Keratinocyte (primary cell): ENCODE data around the gene SELENOO. TPM values are rescaled to one million over a fixed set of nuclear protein-coding genes. Genes with fewer than 3 reads are reported as not detected.

Source experiments
- DNase-seq: peaks from one replicate; pipeline ENCODE4 v3.0.0-alpha.2; 2011; ENCODE audit warnings: low read depth, missing footprints, low spot score
- FAIRE-seq: peaks from 2 replicates; lab custom pipeline; 2011; peaks lifted over from hg19 to GRCh38; lab: Jason Lieb, UNC
- H2AFZ ChIP-seq: 2 replicates; pipeline ENCODE4 v1.6.0; 2012; ENCODE audit warnings: low read length, control low read depth, inconsistent platforms; ENCODE audit not compliant: control insufficient read depth
- H3K27ac ChIP-seq: 2 replicates; pipeline ENCODE4 v1.5.1; 2011; ENCODE audit warnings: low read length; ENCODE audit not compliant: control insufficient read depth, insufficient read depth
- H3K27me3 ChIP-seq: 3 replicates; pipeline ENCODE4 v1.6.0; 2011; ENCODE audit warnings: low read length; ENCODE audit not compliant: control insufficient read depth, insufficient read depth; ENCODE audit errors: extremely low read depth
- H3K36me3 ChIP-seq, 2 experiments: 2 replicates in 1 of 2; 3 replicates in 1 of 2; pipeline ENCODE4 v1.5.1; 2011; ENCODE audit warnings: low read length in 2 of 2, mild to moderate bottlenecking in 1 of 2; ENCODE audit not compliant: control insufficient read depth in 2 of 2, insufficient read depth in 2 of 2; ENCODE audit errors: extremely low read depth in 1 of 2
- H3K4me1 ChIP-seq: 3 replicates; pipeline ENCODE4 v1.5.1; 2011; ENCODE audit warnings: low read length; ENCODE audit not compliant: control insufficient read depth, insufficient read depth; ENCODE audit errors: extremely low read depth
- H3K4me2 ChIP-seq: 3 replicates; pipeline ENCODE4 v1.6.0; 2011; ENCODE audit warnings: low read depth, low read length; ENCODE audit not compliant: control insufficient read depth, insufficient read depth; ENCODE audit errors: extremely low read depth
- H3K4me3 ChIP-seq, 3 experiments: fragments of 200-600 bp in 1 of 3; sonication (generic) in 1 of 3; 2 replicates in 2 of 3; 3 replicates in 1 of 3; pipeline ENCODE4 v1.5.1; 2011 to 2016; ENCODE audit warnings: low read length in 3 of 3, mild to moderate bottlenecking in 3 of 3, control low read depth in 2 of 3, inconsistent platforms in 1 of 3, low read depth in 1 of 3, mixed read lengths in 1 of 3, mixed run types in 1 of 3, moderate library complexity in 1 of 3; ENCODE audit not compliant: control insufficient read depth in 2 of 3, insufficient read depth in 2 of 3; ENCODE audit errors: extremely low read depth in 1 of 3
- H3K79me2 ChIP-seq: 2 replicates; pipeline ENCODE4 v1.6.0; 2012; ENCODE audit warnings: low read length; ENCODE audit not compliant: control insufficient read depth, insufficient read depth
- H3K9ac ChIP-seq: 3 replicates; pipeline ENCODE4 v1.6.0; 2011; ENCODE audit warnings: low read length; ENCODE audit not compliant: control insufficient read depth, insufficient read depth; ENCODE audit errors: extremely low read depth
- H3K9me1 ChIP-seq: 3 replicates; pipeline ENCODE4 v1.6.0; 2011; ENCODE audit warnings: low read length; ENCODE audit not compliant: control insufficient read depth, insufficient read depth; ENCODE audit errors: extremely low read depth
- H3K9me3 ChIP-seq: 2 replicates; pipeline ENCODE4 v1.5.1; 2012; ENCODE audit warnings: low read depth, low read length; ENCODE audit not compliant: control insufficient read depth
- H4K20me1 ChIP-seq: 3 replicates; pipeline ENCODE4 v1.6.0; 2011; ENCODE audit warnings: low read length; ENCODE audit not compliant: control insufficient read depth, insufficient read depth; ENCODE audit errors: extremely low read depth
- CTCF ChIP-seq, 3 experiments: IDR thresholded peaks in 1 of 3; conservative IDR thresholded peaks in 1 of 3; optimal IDR thresholded peaks in 1 of 3; 2 replicates in 2 of 3; 3 replicates in 1 of 3; pipeline versions ENCODE3 to v1.5.1; 2011; ENCODE audit warnings: low read length in 3 of 3, mild to moderate bottlenecking in 3 of 3, moderate library complexity in 2 of 3, control low read depth in 1 of 3, inconsistent platforms in 1 of 3; ENCODE audit not compliant: insufficient read depth in 2 of 3; ENCODE audit errors: extremely low read depth in 1 of 3
- EZH2 ChIP-seq: IDR thresholded peaks from one replicate; pipeline ENCODE4 v1.6.1; 2012; ENCODE audit warnings: inconsistent platforms, mild to moderate bottlenecking, low read length, moderate library complexity
- dilution Hi-C: fragments of 300-500 bp; cut with MboI; formaldehyde crosslinking; loops from one replicate; pipeline ENCODE4 v1.7.0; 2020; ENCODE audit warnings: low sequenced_read_pairs; ENCODE audit not compliant: extremely low pct_ligation_motif_present
- polyA plus RNA-seq, 5 experiments: library from polyadenylated mRNA; depleted of rRNA in 3 of 5; stranded (reverse) in 3 of 5; stranded (forward) in 1 of 5; unstranded in 1 of 5; fragments of >200 nt; gene quantifications; 1 replicate in 1 of 5; 2 replicates in 3 of 5; 3 replicates in 1 of 5; pipeline versions ENCODE4 v1.2.1 to v1.2.3, GENCODE V29; 2011 to 2012; ENCODE audit warnings: missing spikeins in 2 of 5, low read depth in 1 of 5, low replicate concordance in 1 of 5

SELENOO gene
- polyA plus RNA-seq, 1 donor (not counting 4 experiments of a cell fraction or from before 2014, with no cell fraction given) = 14.4 TPM

- dilution Hi-C loops = no loop called here
- H3K27ac ChIP-seq = no peak overlapping the region
- H3K36me3 ChIP-seq = no peaks in the 10 kb centered on the region
- no peak for TF ChIP-seq CTCF (optimal IDR thresholded peaks at IDR 0.05 in 1 of 3, IDR thresholded peaks at IDR 0.05 in 1 of 3, conservative IDR thresholded peaks at IDR 0.05 in 1 of 3; ENCODE audit: extremely low read depth in 1 of 3, insufficient read depth in 2 of 3, low read length in 3 of 3)
- no peak for TF ChIP-seq EZH2
- peaks cover 4% of the 10 kb centered on the region for H3K27me3 ChIP-seq
- no peak for FAIRE-seq
- peaks cover 13% of the 10 kb centered on the region for H3K4me1 ChIP-seq
- no peak for DNase-seq
- H2AFZ ChIP-seq = no peak overlapping the region
- no peak overlapping the region for H3K9ac ChIP-seq
- no peak overlapping the region for H3K4me3 ChIP-seq
- H3K9me3 ChIP-seq = no peaks in the 10 kb centered on the region
- no peak overlapping the region for H3K4me2 ChIP-seq
- no peaks in the 10 kb centered on the region for H3K9me1 ChIP-seq
- H3K79me2 ChIP-seq = no peaks in the 10 kb centered on the region
- no peaks in the 10 kb centered on the region for H4K20me1 ChIP-seq
Observed at GRCh38 chr22:50161508-50162390, 39.1 kb upstream of the SELENOO start.

DNA sequence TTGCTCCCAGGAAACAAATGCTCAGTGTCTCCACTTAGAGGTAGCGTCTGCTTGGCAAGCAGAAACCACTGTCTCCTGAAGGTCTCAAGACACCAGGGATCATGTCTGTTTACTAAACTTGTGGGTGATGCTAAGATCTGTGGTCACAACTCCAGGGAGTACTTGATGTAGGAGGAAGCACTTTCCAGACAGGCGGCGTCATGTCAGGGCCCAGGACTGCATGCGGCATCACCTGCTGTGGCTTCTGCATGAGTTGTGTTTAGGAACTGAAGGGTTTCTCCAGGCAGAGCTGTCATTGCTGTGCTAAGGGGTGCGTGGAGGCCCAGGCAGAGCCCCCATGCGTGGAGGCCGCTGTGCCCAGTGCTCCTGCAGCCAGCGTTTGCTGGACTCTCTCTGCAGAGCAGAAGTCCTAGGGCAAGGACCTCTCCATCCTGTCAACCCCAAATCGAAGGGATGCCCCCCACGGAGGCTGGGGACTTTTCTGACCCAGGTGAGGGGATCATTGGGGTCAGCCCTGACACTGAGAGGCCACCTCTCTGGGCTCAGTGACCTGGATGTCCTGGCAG, 38.3 kb upstream of the SELENOO start:
- no peaks in the 10 kb centered on the region for H3K36me3 ChIP-seq
- TF ChIP-seq EZH2 = no peak
- TF ChIP-seq CTCF (optimal IDR thresholded peaks at IDR 0.05 in 1 of 3, IDR thresholded peaks at IDR 0.05 in 1 of 3, conservative IDR thresholded peaks at IDR 0.05 in 1 of 3; ENCODE audit: extremely low read depth in 1 of 3, insufficient read depth in 2 of 3, low read length in 3 of 3) = no peak
- H3K4me3 ChIP-seq = no peak overlapping the region
- H3K9me3 ChIP-seq = no peaks in the 10 kb centered on the region
- DNase-seq (no peak), FAIRE-seq (no peak)
- H3K4me2 ChIP-seq = no peak overlapping the region
- H4K20me1 ChIP-seq = no peaks in the 10 kb centered on the region
- no peak overlapping the region for H3K27ac ChIP-seq
- dilution Hi-C loops = no loop called here
- no peak overlapping the region for H3K9ac ChIP-seq
- H3K9me1 ChIP-seq = no peaks in the 10 kb centered on the region
- H2AFZ ChIP-seq = no peak overlapping the region
- peaks cover 13% of the 10 kb centered on the region for H3K4me1 ChIP-seq
- no peaks in the 10 kb centered on the region for H3K79me2 ChIP-seq
- H3K27me3 ChIP-seq = peaks cover 4% of the 10 kb centered on the region
